ENCODE measurements around the gene SVIL. TPM values are rescaled to one million over a fixed set of nuclear protein-coding genes. Genes with fewer than 3 reads are reported as not detected.

Gene SVIL, protein sequence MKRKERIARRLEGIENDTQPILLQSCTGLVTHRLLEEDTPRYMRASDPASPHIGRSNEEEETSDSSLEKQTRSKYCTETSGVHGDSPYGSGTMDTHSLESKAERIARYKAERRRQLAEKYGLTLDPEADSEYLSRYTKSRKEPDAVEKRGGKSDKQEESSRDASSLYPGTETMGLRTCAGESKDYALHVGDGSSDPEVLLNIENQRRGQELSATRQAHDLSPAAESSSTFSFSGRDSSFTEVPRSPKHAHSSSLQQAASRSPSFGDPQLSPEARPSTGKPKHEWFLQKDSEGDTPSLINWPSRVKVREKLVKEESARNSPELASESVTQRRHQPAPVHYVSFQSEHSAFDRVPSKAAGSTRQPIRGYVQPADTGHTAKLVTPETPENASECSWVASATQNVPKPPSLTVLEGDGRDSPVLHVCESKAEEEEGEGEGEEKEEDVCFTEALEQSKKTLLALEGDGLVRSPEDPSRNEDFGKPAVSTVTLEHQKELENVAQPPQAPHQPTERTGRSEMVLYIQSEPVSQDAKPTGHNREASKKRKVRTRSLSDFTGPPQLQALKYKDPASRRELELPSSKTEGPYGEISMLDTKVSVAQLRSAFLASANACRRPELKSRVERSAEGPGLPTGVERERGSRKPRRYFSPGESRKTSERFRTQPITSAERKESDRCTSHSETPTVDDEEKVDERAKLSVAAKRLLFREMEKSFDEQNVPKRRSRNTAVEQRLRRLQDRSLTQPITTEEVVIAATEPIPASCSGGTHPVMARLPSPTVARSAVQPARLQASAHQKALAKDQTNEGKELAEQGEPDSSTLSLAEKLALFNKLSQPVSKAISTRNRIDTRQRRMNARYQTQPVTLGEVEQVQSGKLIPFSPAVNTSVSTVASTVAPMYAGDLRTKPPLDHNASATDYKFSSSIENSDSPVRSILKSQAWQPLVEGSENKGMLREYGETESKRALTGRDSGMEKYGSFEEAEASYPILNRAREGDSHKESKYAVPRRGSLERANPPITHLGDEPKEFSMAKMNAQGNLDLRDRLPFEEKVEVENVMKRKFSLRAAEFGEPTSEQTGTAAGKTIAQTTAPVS (N-terminal part only)
- 23.4 and 23.7 TPM in 2 replicates for total RNA-seq (2014; rRNA removed; shearing (Covaris generic))

- peak; percentile 93 for DNase-seq (ENCODE audit: low read depth)
These were observed at the start of gene SVIL for GRCh38 chr10:29634764-29635625. SVIL (minus strand) TSS chr10:29634971; CDS start chr10:29555058, 79,913 bp downstream.

- DNase-seq (ENCODE audit: low read depth), result no peak
These were observed 47.1 kb upstream of the SVIL start for GRCh38 chr10:29681676-29682448.

- DNase-seq (ENCODE audit: low read depth), result no peak
These were observed 45.3 kb upstream of the SVIL start for GRCh38 chr10:29680091-29680490.

DNA sequence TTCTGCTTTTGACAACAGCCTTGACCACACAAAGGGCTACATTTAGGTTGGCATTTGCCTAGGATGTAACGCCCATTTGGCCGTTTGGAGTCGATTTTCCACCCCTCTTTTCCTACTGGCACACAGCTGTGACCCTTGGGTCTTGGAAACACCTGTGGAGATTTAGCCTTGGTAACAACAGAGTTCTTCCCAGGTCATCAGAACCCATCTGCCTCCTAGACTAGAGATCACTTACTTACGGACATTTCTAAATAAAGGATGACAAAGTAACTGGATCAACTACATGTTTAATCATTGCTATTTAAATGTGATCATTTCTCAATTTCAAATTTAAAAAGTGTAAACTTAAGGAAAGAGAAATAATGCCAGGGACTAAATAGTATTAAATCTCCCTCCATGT, 42.0 kb upstream of the SVIL start:
- DNase-seq (ENCODE audit: low read depth), result no peak

GRCh38 chr10:29675984-29676383, 41.2 kb upstream of the SVIL start:
- DNase-seq (ENCODE audit: low read depth), result no peak

DNA sequence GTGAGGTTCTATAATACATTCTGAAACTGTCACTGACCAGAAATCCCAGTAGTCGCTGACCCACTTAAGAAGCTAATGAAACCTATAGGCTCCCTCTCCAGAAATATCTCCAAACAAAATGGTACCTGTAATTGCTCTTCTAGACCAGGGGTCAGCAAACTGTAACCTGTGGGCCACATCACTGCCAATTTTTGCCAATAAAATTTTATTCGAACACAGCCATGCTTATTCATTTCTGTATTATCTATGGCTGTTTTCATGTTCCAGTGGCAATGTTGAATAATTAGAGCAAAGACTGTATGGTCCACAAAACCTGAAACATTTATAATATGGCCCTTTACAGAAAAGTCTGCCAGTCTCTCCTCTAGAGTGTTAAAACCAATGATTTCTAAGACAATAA, 37.2 kb upstream of the SVIL start:
- DNase-seq (ENCODE audit: low read depth), result no peak

GRCh38 chr10:29671228-29671780, 36.5 kb upstream of the SVIL start:
- no peak for DNase-seq (ENCODE audit: low read depth)

DNA sequence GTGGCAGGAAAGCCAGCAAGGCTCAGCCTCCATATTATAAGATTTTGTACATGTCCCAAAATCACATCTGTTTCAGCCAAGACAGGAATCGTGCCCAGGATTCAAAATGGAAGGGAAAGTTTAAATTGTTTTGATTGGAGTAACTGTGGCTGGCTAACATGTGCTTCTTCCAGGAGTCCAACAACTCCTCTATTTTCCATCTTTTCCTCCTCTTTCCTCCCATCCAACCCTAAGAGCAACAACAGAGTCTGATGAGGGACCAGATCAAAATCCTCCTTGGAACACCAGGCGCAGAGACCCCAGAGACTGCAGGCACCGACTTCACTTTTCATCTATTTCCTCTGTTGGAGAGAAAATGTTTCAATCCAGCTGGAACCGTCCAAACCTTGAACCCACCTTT, 36.0 kb upstream of the SVIL start:
- no peak for DNase-seq (ENCODE audit: low read depth)

GRCh38 chr10:29669149-29669548, 34.4 kb upstream of the SVIL start:
- no peak for DNase-seq (ENCODE audit: low read depth)

- DNase-seq (ENCODE audit: low read depth), result no peak
These were observed 33.9 kb upstream of the SVIL start for GRCh38 chr10:29668628-29669027.

DNA sequence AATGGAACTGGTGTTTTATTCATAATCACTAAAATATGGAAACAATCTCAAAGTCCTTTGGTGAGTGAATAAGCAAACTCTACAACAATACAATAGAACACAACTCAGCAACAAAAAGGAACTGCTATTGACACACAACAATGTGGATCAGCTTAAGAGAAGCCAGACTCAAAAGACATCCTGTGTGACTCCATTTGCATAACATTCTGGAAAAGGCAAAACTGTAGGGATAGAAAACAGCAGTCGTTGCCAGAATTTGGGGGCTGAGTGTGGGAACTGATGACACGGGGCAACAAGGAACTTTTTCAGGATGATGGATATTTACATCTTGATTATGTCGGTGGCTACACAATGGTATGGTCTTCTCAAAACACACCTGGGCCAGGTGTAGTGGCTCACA, 32.4 kb upstream of the SVIL start:
- no peak for DNase-seq (ENCODE audit: low read depth)

- no peak for DNase-seq (ENCODE audit: low read depth)
These were observed 31.4 kb upstream of the SVIL start for GRCh38 chr10:29666201-29666600.

- DNase-seq (ENCODE audit: low read depth), result no peak
These were observed 28.9 kb upstream of the SVIL start for GRCh38 chr10:29663718-29664117.

DNA sequence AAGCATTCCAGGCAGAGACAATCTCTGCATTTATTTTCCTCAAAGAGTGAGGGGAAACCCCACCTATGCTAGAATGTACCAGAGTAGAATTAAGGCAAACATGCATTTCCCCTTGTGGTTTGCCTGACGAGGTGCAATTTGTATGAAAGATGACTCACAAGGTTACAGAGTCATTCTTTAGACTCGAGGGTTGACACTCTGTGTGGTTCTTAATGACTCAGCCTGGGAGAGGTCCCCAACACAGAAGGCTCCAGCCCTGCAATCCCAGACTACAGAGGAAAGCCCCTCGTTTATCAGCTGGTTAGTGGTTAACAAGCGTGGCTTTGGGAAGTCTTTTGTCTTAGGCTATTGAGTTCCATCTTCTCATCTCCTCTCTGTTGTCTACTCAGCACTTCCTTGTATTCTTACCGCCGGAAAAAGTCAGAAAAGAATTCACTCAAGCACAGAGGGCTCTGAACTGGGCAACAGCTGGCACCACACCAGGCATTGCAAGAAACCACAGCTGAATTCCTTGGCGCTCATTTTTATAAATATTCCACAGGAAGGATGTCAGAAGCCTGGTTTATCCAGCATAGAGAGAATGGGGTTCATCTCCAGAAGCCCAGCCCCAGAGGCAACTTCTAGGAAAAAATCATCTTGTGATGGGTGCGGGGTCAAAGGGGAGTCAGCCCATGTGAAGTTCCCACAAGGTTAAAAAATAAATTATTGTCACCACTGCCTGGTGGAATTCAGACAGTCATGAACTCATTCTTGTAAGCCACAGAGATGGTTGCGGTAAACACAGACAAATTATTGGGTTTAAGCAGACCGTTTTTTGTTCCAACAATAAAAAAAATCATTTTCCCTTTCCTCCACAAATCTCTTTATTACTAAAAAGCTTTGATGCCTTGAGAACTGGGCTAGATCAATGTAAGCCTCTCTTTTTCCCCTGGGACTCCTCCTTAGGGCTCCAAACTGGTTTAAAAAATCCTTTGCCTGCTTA, 24.5 kb upstream of the SVIL start:
- peak; percentile 100 for DNase-seq (ENCODE audit: low read depth)

GRCh38 chr10:29657719-29658274, 23.0 kb upstream of the SVIL start:
- no peak for DNase-seq (ENCODE audit: low read depth)

DNA sequence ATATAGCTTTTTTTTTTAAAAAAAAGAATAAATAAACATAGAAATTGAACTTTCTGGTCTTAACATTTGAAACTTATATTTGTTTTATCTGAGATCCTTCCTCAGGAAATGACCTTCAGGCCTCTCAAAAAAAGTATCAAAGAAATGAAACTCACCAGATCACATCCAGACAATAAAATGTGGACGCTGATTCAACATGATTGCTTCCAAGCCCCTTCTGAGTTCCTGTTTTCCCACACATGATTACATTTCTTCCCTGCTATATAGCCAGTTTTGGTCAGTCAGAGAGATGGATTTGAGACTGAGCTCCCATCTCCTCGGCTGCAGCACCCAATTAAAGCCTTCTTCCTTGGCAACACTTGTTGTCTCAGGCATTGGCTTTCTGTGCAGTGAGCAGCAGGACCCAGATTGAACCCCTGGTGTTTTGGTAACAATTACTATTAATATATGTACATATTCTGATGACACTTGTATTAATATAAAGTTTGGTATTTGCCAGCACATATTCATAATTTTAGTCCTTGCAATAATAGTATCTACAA, 21.8 kb upstream of the SVIL start:
- DNase-seq (ENCODE audit: low read depth), result no peak

DNA sequence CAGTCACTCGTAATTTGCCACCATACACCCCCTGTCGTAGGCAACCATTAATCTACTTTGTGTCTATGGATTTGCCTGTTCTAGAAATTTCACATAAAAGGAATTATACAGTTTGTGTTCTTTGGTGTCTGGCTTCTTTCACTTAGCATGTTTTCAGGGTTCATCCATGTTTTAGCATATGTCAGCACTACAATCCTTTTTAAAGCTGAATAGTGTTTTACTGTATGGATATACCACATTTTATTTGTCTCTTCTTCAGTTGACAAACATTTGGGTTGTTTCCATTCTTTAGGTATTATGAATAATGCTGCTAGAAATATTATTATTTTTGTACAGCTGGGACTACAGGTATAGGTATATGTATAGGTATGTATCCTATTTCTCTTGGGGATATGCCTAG, 17.4 kb upstream of the SVIL start:
- DNase-seq (ENCODE audit: low read depth), result no peak

DNA sequence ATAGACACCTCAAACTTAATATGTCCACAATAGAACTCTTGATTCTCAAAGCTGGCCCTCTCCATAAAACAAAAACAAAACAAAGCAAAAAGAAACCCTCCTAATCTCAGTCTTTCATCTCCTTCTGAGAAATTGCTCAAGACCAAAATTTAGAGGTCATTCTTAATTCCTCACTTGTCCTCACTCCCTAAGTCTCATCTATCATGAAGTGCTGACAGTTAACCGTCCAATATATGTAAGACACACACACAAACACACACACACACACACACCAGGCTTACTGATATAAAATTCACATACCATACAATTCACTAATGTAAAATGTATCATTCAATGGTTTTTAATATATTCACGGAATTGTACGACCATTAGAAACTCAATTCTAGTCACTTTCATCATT, 17.0 kb upstream of the SVIL start:
- DNase-seq (ENCODE audit: low read depth), result no peak

DNA sequence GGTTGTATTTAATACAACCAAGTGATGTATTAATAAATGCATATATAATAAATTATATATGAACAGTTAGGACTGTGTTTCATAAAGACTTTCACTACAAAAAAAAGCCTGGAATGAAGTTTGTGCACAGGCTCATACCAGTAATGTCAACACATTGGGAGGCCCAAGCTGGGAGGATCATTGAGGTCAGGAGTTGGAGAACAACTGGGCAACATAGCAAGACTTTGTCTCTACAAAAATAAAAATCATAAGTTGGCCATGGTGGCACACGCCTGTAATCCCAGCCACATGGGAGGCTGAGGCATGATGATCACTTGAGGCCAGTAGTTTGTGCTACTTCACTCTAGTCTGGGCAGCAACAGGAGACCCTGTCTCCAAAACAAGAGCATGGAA, 15.8 kb upstream of the SVIL start:
- no peak for DNase-seq (ENCODE audit: low read depth)

Data from RPMI7951 (cell line).